GM23248 (cell line): ENCODE data around the gene PTPN1.

Experiments
- EZH2 ChIP-seq: fragments of 200-600 bp; sonication (generic); IDR thresholded peaks from 2 replicates; pipeline ENCODE4 v1.6.1; 2018; ENCODE audit warnings: antibody characterized with exemption, mild to moderate bottlenecking; ENCODE audit not compliant: insufficient read depth, poor library complexity, severe bottlenecking
- EZH2phosphoT487 ChIP-seq: fragments of 200-600 bp; sonication (generic); IDR thresholded peaks from 2 replicates; pipeline ENCODE4 v1.6.1; 2018; ENCODE audit warnings: antibody characterized with exemption, moderate library complexity, mild to moderate bottlenecking, low read depth; ENCODE audit not compliant: insufficient read depth

DNA sequence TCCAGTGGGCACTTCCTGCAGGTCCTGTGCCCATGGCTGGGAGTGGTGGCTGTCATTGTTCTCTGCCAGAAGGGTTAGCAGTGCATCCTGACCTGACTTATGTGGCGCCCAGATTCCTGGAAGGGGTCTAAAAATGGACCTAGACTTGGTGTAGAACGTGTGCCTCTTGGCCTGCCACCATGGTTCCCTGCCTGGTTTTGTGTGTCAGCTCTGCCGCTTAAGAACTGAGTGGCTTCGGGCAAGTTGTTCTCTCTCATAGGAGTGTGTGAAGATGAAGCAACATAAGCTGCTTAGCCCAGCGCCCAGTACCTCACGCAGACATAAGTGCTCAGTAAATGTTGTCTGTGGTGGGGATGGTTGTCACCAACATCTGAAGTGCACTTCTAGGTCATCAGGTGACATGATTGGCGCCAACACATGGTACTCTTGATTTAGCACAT, 52.1 kb downstream of the PTPN1 start:
- TF ChIP-seq EZH2phosphoT487 (no peak), EZH2 (no peak)
